HepG2 (cell line): ENCODE measurements around the gene SMPX. TPM values are rescaled to one million over a fixed set of nuclear protein-coding genes. Genes with fewer than 3 reads are reported as not detected.

Experiments
- ATAC-seq: fragments of 200-7000 bp; cut with Tn5 transposase; 3 replicates; pipeline ENCODE4 v1.9.1; 2020; ENCODE audit warnings: mild to moderate bottlenecking, moderate library complexity
- BruUV-seq: library from RNA; stranded (reverse); fragments of 400-500 nt; replicated peaks from 2 replicates; lab custom pipeline; 2021; lab: Mats Ljungman, UMichigan
- CTCF ChIA-PET: fragments of 300-600 bp; formaldehyde crosslinking; extraction: SDS; loops from one replicate; lab custom pipeline; 2021; ENCODE audit warnings: low total read pairs, inconsistent platforms, low intra/inter-chr PET ratio; lab: Yijun Ruan, JAX
- POLR2A ChIA-PET: fragments of 350-600 bp; sonication (Branson Sonifier 250); formaldehyde crosslinking; loops from one replicate; lab custom pipeline; 2020; ENCODE audit warnings: antibody characterized with exemption, inconsistent platforms; lab: Yijun Ruan, JAX
- DNase-seq: peaks from one replicate; pipeline ENCODE4 v3.0.0-alpha.2; 2015; ENCODE audit warnings: low spot score
- FAIRE-seq: peaks from 3 replicates; lab custom pipeline; 2011; peaks lifted over from hg19 to GRCh38; lab: Jason Lieb, UNC
- H2AFZ ChIP-seq: one replicate; pipeline ENCODE4 v1.6.1; 2011; ENCODE audit warnings: low read length, inconsistent platforms
- H3K27ac ChIP-seq: fragments of 300-600 bp; 3 replicates; pipeline ENCODE4 v1.8.0; 2011; ENCODE audit warnings: mixed run types, mild to moderate bottlenecking, mixed read lengths, low read length, inconsistent platforms; ENCODE audit not compliant: insufficient read depth; ENCODE audit errors: extremely low read length
- H3K27me3 ChIP-seq, 2 experiments: fragments of 200-600 bp in 1 of 2; 2 replicates in 1 of 2; 3 replicates in 1 of 2; pipeline versions ENCODE4 v1.6.0 to v1.8.0; 2011; ENCODE audit warnings: low read length in 2 of 2, mild to moderate bottlenecking in 2 of 2, moderate library complexity in 2 of 2, inconsistent platforms in 1 of 2; ENCODE audit not compliant: insufficient read depth in 2 of 2, control insufficient read depth in 1 of 2
- H3K36me3 ChIP-seq, 2 experiments: fragments of 200-600 bp in 1 of 2; replicated peaks in 1 of 2; 2 replicates in 1 of 2; 3 replicates in 1 of 2; pipeline versions ENCODE4 v1.5.1 to v1.8.0; 2011; ENCODE audit warnings: low read length in 2 of 2, inconsistent platforms in 1 of 2; ENCODE audit not compliant: insufficient read depth in 2 of 2, control insufficient read depth in 1 of 2
- H3K4me1 ChIP-seq: 2 replicates; pipeline ENCODE4 v1.5.1; 2012; ENCODE audit warnings: low read length, inconsistent platforms; ENCODE audit not compliant: insufficient read depth
- H3K4me2 ChIP-seq: 2 replicates; pipeline ENCODE4 v1.6.0; 2011; ENCODE audit warnings: low read depth, low read length, inconsistent platforms
- H3K4me3 ChIP-seq, 3 experiments: fragments of 200-600 bp in 1 of 3; sonication (generic), shearing (Covaris generic) in 1 of 3; replicated peaks in 1 of 3; 2 replicates each; pipeline ENCODE4 v1.5.1; 2011 to 2016; ENCODE audit warnings: low read length in 3 of 3, inconsistent platforms in 2 of 3, low read depth in 2 of 3, mild to moderate bottlenecking in 2 of 3, control low read depth in 1 of 3, mixed read lengths in 1 of 3; ENCODE audit not compliant: insufficient read depth in 1 of 3
- H3K79me2 ChIP-seq: one replicate; pipeline ENCODE4 v1.6.1; 2011; ENCODE audit warnings: low read length, inconsistent platforms; ENCODE audit not compliant: insufficient read depth
- H3K9ac ChIP-seq: 2 replicates; pipeline ENCODE4 v1.6.0; 2011; ENCODE audit warnings: mild to moderate bottlenecking, low read depth, low read length, inconsistent platforms; ENCODE audit not compliant: insufficient read depth
- H3K9me3 ChIP-seq: 2 replicates; pipeline ENCODE4 v1.5.1; 2012; ENCODE audit warnings: mild to moderate bottlenecking, low read length
- H4K20me1 ChIP-seq: 2 replicates; pipeline ENCODE4 v1.6.0; 2011; ENCODE audit warnings: inconsistent platforms, mild to moderate bottlenecking, low read length, moderate library complexity; ENCODE audit not compliant: insufficient read depth
- CREB1 ChIP-seq, 2 experiments: fragments of 450-650 bp in 1 of 2; IDR thresholded peaks; 2 replicates each; pipeline ENCODE4 v1.6.1; 2016 to 2017; ENCODE audit warnings: control low read depth in 1 of 2, mild to moderate bottlenecking in 1 of 2, missing compliant biosample characterization in 1 of 2, missing genetic modification characterization in 1 of 2
- CSRNP2 ChIP-seq: sonication (generic); formaldehyde crosslinking; conservative IDR thresholded peaks from 2 replicates; pipeline ENCODE4 v1.8.0; 2022; ENCODE audit warnings: low read depth, missing genetic modification reagents
- MLXIP ChIP-seq: sonication (generic); formaldehyde crosslinking; IDR thresholded peaks from 2 replicates; pipeline ENCODE4 v1.9.0; 2021; ENCODE audit warnings: missing genetic modification reagents, borderline replicate concordance
- NFATC3 ChIP-seq: sonication (generic); formaldehyde crosslinking; IDR thresholded peaks from 2 replicates; pipeline ENCODE4 v1.5.1; 2020; ENCODE audit warnings: mild to moderate bottlenecking, missing genetic modification reagents
- SRSF9 ChIP-seq: fragments of 200-400 bp; formaldehyde crosslinking; IDR thresholded peaks from 2 replicates; pipeline ENCODE4 v1.6.1; 2018; ENCODE audit warnings: borderline replicate concordance, mild to moderate bottlenecking, low read depth, low read length; ENCODE audit not compliant: insufficient read depth, poor library complexity, severe bottlenecking
- WIZ ChIP-seq: sonication (generic); formaldehyde crosslinking; IDR thresholded peaks from 2 replicates; pipeline ENCODE4 v1.5.1; 2020; ENCODE audit warnings: mild to moderate bottlenecking, missing genetic modification reagents
- WGBS: methylation state at CpG from one replicate; pipeline ENCODE4 v1.1.6; 2017; ENCODE audit warnings: low lambda C conversion rate; 5-methylcytosine and 5-hydroxymethylcytosine counted together
- in situ Hi-C: cut with HindIII; loops from 2 replicates; pipeline ENCODE4 v1.10.0; 2017; ENCODE audit warnings: low pct_unique_long_range_greater_than_20kb; ENCODE audit not compliant: extremely low pct_ligation_motif_present
- intact Hi-C: fragments of 100-400 bp; cut with micrococcal nuclease; formaldehyde crosslinking; loops from one replicate; pipeline ENCODE4 v1.10.0; 2022; ENCODE audit not compliant: unreplicated experiment
- polyA plus RNA-seq, 8 experiments: library from polyadenylated mRNA; depleted of rRNA in 3 of 8; stranded (reverse) in 7 of 8; unstranded in 1 of 8; fragments of >200 nt; fragmentation: Illumina TruSeq in 4 of 8; extraction: Trizol in 4 of 8; gene quantifications; 2 replicates each; pipeline versions ENCODE4 v1.2.1 to v1.2.3, GENCODE V29; 2011 to 2016; ENCODE audit warnings: low read depth in 4 of 8, missing spikeins in 1 of 8, mixed read lengths in 1 of 8; ENCODE audit not compliant: insufficient read depth in 1 of 8
- total RNA-seq, 5 experiments: library from RNA; depleted of rRNA; stranded (reverse); fragments of >200 nt; fragmentation: Illumina TruSeq; extraction: Trizol; gene quantifications; 2 replicates each; pipeline ENCODE4 v1.2.3, GENCODE V29; 2016; ENCODE audit warnings: low read depth in 1 of 5

The SMPX gene
- total and polyA plus RNA-seq, 2 of the 13 experiments (the other 11 are each of a cell fraction or from before 2014, with no cell fraction given) = 0.95 to 1.8 TPM

- TF ChIP-seq SRSF9 = no peak
- no peaks in the 10 kb centered on the region for H4K20me1 ChIP-seq
- FAIRE-seq = no peak
- no peaks in the 10 kb centered on the region; a peak in 1 of 5 replicates for H3K27me3 ChIP-seq
- 0% methylated on average over 1 of the region's 23 CpGs for WGBS
- CTCF ChIA-PET = no interaction called here
- H3K9me3 ChIP-seq = no peaks in the 10 kb centered on the region
- H3K36me3 ChIP-seq = no peaks in the 10 kb centered on the region
- no peak overlapping the region for H3K4me3 ChIP-seq
- POLR2A ChIA-PET = no interaction called here
- no peak for ATAC-seq
- no TSS peak for BruUV-seq
- in situ Hi-C loops (no loop called here), intact Hi-C loops (no loop called here)
- H3K4me2 ChIP-seq = no peak overlapping the region
- no peak for DNase-seq
- H3K79me2 ChIP-seq = no peaks in the 10 kb centered on the region
- H2AFZ ChIP-seq = no peak overlapping the region
- H3K4me1 ChIP-seq = no peaks in the 10 kb centered on the region
- H3K27ac ChIP-seq = no peak overlapping the region
- H3K9ac ChIP-seq = no peak overlapping the region
These were observed 99.2 kb downstream of the SMPX start for GRCh38 chrX:21658746-21659145.

DNA sequence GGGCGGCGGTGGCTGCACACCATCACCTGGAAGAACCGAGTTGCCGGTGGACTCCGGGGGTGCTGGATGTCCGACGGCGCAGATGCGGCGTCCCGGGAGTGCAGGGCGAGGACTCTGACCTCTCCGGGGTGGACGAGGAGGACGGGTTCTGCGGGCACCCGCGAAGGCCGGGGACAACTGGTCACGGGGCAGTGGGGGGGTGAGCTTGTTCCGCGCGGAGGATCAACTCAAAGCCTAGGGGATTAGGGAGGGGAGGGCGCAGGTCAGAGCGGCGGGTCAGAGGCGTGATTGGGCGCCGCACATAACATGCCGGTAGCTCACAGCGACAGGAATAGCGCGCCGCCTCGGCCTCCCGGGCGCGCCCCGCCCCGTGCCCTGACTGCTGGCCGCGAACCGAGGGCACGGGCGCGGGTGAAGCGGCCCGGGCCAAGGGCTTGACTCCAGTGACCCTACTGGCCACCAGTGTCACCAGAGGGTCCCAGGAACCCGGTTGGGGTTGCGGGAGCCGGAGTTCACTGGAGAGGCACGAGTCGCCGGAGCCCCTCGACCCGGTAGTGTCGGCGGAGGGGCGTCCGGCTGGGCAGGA is 99.7 kb downstream of the SMPX start, which contains the start of gene KLHL34:
KLHL34 (minus strand) TSS at position 179 of the 586 bp plus-strand sequence. CDS start 542 bp downstream, outside the sequence.
- Histone ChIP-seq H3K4me1 (no peaks in the 10 kb centered on the region), H3K36me3 (no peaks in the 10 kb centered on the region), H4K20me1 (no peaks in the 10 kb centered on the region), H3K27me3 (no peaks in the 10 kb centered on the region; a peak in 1 of 5 replicates), H3K4me3 (no peak within 1 kb of the TSS), H3K9ac (no peak within 1 kb of the TSS), H3K27ac (no peak within 1 kb of the TSS), H2AFZ (no peak within 1 kb of the TSS), H3K9me3 (no peaks in the 10 kb centered on the region), H3K79me2 (no peaks in the 10 kb centered on the region), H3K4me2 (no peak within 1 kb of the TSS)
- in situ Hi-C loops = no loop called here
- DNase-seq = no peak
- no TSS peak for BruUV-seq
- FAIRE-seq = no peak
- ChIA-PET POLR2A (no interaction called here), CTCF (no interaction called here)
- no CpG with 5 or more reads among the region's 60 CpGs for WGBS
- intact Hi-C loops = no loop called here
- TF ChIP-seq NFATC3 (no peak), CSRNP2 (no peak), WIZ (CRISPR knock-in tag) (no peak), CREB1 (IDR thresholded peaks at IDR 0.05) (no peak), CREB1 (CRISPR knock-in tag; IDR thresholded peaks at IDR 0.05) (no peak), MLXIP (CRISPR knock-in tag) (no peak)
- ATAC-seq = no peak
